ENCODE data around the gene ARL5B.

Gene ARL5B

DNA sequence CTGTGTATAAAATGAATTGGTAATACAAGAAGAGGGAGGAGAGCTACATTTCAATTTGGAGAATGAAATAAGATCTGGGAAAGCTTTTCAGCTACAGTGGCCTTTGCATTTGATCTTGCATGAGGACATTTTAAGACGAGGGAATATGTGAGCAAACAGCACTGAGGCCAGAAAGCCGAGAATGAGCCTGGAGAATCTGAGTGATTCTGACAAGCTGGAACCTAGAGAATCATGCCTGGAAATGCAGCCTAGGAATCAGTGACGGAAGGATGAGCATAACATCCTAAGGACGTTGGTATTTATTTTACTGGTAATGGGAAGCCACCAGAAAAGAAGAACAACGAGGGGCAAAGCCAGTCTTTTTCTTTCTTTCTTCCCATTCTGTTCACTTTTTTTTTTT is 44.3 kb downstream of the ARL5B start:
- DNase-seq (ENCODE audit: low read depth) = no peak

DNA sequence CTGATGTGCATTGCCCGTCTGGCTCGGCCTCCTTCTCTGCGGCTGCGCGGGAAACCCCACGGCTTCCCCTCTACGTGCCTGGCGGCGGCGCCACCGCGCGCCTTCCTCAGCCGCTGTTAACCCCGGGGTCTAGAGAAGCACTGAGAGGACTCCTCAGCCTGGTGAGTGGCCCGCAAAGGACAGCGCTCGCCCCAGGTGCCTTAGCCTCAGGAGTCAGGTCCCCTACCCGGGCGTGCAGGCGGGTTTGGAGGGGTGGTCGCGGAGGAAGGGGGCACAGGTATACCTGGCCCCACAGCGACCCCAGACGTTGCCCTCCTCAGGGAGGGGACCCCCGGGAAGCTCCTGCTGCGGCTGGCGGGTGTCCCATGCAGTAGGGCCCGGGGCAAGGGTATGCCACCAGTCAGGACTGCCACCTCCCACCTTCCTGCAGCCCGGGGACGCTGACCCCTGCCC is 51.0 kb downstream of the ARL5B start:
- no peak for DNase-seq (ENCODE audit: low read depth)

DNA sequence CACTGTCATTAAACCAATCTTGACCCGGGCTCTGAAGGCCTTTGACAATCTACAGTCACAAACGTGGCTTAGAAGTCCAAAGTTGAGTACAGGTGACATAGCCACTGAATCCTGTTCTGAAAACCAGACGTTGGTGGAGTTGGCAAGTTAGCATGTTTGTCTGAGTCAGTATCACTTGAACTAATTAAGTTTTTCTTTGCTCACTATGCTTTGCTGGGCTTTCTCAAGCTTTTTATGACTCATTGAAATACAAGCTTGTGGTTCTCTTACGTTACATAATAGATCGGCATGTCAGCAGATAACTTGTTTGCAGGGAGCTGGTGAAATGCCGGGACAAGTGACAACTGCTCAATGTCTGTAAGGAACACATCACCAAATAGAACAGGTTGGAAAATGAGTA is 53.8 kb downstream of the ARL5B start:
- no peak for DNase-seq (ENCODE audit: low read depth)

DNA sequence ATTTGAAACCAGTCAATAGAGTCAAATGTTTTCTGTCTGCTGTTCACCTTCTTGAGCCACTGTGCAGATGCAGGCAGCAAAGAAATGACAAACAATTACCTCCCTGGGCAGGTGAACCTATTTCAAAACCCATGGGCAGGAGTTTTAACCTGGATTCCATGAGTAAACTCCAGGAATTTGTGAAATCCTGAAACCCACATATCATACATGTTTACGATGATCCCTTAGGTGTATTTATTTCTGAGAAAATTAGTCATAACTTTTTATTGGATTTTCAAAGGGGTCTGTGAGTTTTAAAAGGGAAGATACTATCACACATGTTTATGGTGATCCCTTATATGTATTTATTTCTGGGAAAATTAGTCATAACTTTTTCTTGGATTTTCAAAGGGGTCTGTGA is 59.8 kb downstream of the ARL5B start:
- DNase-seq (ENCODE audit: low read depth) = no peak

DNA sequence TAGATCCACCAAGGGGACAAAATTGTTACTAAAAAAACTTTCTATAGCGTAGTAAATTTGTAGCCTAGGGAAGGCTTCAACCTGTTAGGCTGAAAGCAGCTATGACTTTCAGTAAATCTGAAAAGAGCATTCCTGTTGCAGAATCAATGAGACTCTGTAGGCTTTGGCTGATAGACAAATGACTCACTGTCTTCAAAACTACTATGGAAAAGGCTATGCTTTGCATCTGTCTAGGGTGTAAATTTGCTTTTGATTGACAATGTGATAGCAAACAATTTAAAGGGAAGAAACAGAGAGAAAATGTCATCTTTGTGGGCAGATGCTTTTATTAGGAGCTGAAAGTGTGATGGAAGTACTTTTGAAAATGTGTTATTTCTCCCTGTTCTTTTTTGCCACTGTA is 60.6 kb downstream of the ARL5B start:
- DNase-seq (ENCODE audit: low read depth) = no peak

DNA sequence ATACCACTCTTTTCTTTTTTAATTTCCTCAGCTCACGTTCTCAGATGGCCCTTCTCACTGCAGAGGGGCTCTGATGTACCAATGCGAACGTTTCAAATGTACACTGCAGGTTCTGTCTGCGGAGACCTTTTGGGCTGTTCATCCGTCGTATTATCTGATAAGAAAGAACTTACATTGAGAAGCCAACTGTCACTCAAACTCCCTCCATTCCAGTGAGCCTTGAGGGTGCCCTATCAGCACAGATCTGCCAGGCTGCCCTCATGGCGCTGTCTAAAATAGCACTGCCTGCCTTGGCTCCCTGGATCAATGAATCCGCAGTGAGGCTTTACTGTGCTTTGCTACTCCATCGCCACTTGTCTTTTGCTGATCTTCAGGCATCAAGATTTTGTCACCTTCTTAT is 61.8 kb downstream of the ARL5B start:
- DNase-seq (ENCODE audit: low read depth) = no peak

DNA sequence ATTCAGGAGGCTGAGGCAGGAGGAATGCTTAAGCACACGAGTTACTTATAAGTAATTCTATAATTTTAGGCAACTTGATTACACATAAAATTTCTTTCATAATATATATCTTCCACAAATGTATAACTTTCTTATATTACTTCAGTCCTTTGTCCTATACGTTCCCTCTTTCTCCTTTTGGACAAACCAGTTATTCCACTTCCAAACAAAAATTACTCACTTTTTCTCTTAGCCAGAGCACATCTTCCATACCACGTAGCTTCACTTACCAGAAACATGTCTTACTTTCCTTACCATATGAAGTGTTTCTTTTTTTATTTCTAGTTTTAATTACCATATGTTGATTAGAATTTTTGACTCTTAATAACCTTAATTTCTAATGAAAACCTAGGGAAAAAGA is 64.6 kb downstream of the ARL5B start:
- no peak for DNase-seq (ENCODE audit: low read depth)

All from activated T-helper 9 cell treated with anti-CD3 and anti-CD28 coated beads, Interleukin-2, amount 50 U/mL, for 16 hours (primary cell).